ENCODE data around the gene EDEM3.

GRCh38 chr1:184646824-184647223 is 107.8 kb downstream of the EDEM3 start:
- TF ChIP-seq POLR2A (IDR thresholded peaks at IDR 0.05) (no peak), CTCF (IDR thresholded peaks at IDR 0.05) (no peak)
